Measurements from ENCODE around the gene NSUN4.

NSUN4 gene

GRCh38 chr1:46405197-46405555, 64.6 kb downstream of the NSUN4 start:
- H3K27me3 ChIP-seq (ENCODE audit: insufficient read depth, low read depth) = no peaks in the 10 kb centered on the region
- TF ChIP-seq, protein P1, sequence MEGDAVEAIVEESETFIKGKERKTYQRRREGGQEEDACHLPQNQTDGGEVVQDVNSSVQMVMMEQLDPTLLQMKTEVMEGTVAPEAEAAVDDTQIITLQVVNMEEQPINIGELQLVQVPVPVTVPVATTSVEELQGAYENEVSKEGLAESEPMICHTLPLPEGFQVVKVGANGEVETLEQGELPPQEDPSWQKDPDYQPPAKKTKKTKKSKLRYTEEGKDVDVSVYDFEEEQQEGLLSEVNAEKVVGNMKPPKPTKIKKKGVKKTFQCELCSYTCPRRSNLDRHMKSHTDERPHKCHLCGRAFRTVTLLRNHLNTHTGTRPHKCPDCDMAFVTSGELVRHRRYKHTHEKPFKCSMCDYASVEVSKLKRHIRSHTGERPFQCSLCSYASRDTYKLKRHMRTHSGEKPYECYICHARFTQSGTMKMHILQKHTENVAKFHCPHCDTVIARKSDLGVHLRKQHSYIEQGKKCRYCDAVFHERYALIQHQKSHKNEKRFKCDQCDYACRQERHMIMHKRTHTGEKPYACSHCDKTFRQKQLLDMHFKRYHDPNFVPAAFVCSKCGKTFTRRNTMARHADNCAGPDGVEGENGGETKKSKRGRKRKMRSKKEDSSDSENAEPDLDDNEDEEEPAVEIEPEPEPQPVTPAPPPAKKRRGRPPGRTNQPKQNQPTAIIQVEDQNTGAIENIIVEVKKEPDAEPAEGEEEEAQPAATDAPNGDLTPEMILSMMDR (conservative IDR thresholded peaks at IDR 0.05; ENCODE audit: low read depth, low read length) = no peak
- no peaks in the 10 kb centered on the region for H4K20me1 ChIP-seq (ENCODE audit: insufficient read depth)
- H3K79me2 ChIP-seq (ENCODE audit: insufficient read depth, low read depth) = no peaks in the 10 kb centered on the region
- no peak overlapping the region for H3K27ac ChIP-seq
- no peak overlapping the region for H2AFZ ChIP-seq (ENCODE audit: low read depth)
- no peak overlapping the region for H3K4me3 ChIP-seq (IDR thresholded peaks at IDR 0.05; ENCODE audit: insufficient read depth, low read depth, low read length)
- no peak overlapping the region for H3K4me2 ChIP-seq
- H3K4me1 ChIP-seq (ENCODE audit: low read depth, poor library complexity, severe bottlenecking) = no peaks in the 10 kb centered on the region
- H3K36me3 ChIP-seq (ENCODE audit: insufficient read depth) = no peaks in the 10 kb centered on the region
- no peak overlapping the region for H3K9ac ChIP-seq

DNA sequence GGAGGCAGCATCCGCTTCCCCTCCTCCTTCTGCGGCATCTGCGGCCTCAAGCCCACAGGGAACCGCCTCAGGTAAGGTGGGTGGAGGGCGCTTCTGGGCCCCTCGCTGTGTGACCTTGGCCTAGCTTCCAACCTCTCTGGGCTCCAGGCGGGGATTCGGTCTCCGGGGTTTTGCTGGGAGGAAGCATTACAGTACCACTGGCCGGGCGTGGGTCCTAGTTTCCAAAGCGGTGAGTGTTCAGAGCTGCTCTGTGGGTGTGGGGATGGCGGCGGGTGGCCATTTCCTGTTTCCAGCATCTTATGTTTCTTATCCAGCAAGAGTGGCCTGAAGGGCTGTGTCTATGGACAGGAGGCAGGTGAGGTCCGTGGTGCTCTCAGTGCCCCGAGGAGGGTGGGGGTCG, 65.1 kb downstream of the NSUN4 start:
- no peaks in the 10 kb centered on the region for H3K79me2 ChIP-seq (ENCODE audit: insufficient read depth, low read depth)
- H3K4me3 ChIP-seq (IDR thresholded peaks at IDR 0.05; ENCODE audit: insufficient read depth, low read depth, low read length) = no peak overlapping the region
- H4K20me1 ChIP-seq (ENCODE audit: insufficient read depth) = no peaks in the 10 kb centered on the region
- no peaks in the 10 kb centered on the region for H3K4me1 ChIP-seq (ENCODE audit: low read depth, poor library complexity, severe bottlenecking)
- no peak overlapping the region for H3K9ac ChIP-seq
- H3K27me3 ChIP-seq (ENCODE audit: insufficient read depth, low read depth) = no peaks in the 10 kb centered on the region
- H3K36me3 ChIP-seq (ENCODE audit: insufficient read depth) = no peaks in the 10 kb centered on the region
- no peak overlapping the region for H3K27ac ChIP-seq
- TF ChIP-seq, protein P1 (conservative IDR thresholded peaks at IDR 0.05; ENCODE audit: low read depth, low read length) = no peak
- H3K4me2 ChIP-seq = no peak overlapping the region
- H2AFZ ChIP-seq (ENCODE audit: low read depth) = no peak overlapping the region

GRCh38 chr1:46406881-46407608, 66.4 kb downstream of the NSUN4 start:
- Histone ChIP-seq H3K4me1 (ENCODE audit: low read depth, poor library complexity, severe bottlenecking) (no peaks in the 10 kb centered on the region), H4K20me1 (ENCODE audit: insufficient read depth) (no peaks in the 10 kb centered on the region), H3K4me2 (no peak overlapping the region), H3K27me3 (ENCODE audit: insufficient read depth, low read depth) (no peaks in the 10 kb centered on the region), H3K36me3 (ENCODE audit: insufficient read depth) (no peaks in the 10 kb centered on the region), H2AFZ (ENCODE audit: low read depth) (no peak overlapping the region), H3K27ac (no peak overlapping the region), H3K4me3 (IDR thresholded peaks at IDR 0.05; ENCODE audit: insufficient read depth, low read depth, low read length) (no peak overlapping the region), H3K79me2 (ENCODE audit: insufficient read depth, low read depth) (no peaks in the 10 kb centered on the region), H3K9ac (no peak overlapping the region)
- TF ChIP-seq, protein P1 (conservative IDR thresholded peaks at IDR 0.05; ENCODE audit: low read depth, low read length) = no peak

DNA sequence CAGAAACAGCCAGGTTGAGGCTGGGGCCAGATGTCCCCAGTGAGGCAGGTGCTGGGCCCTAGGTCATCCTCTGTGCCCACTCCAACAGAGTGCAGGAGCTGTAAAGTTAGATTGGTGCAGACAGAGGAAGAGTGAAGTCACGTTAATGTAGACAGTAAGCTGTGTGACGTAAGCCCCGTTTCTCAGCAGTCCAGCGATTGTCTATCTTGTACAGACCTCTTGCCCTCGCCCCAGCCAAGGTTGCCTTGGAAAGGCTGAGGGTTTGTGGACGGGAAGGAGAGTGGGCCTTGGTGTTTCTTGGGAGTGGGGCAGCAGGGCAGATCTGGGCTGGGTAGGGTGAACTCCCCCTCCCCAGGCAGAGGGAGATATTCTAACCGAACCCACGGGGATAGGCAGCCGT, 67.0 kb downstream of the NSUN4 start:
- Histone ChIP-seq H3K79me2 (ENCODE audit: insufficient read depth, low read depth) (no peaks in the 10 kb centered on the region), H2AFZ (ENCODE audit: low read depth) (no peak overlapping the region), H4K20me1 (ENCODE audit: insufficient read depth) (no peaks in the 10 kb centered on the region), H3K4me3 (IDR thresholded peaks at IDR 0.05; ENCODE audit: insufficient read depth, low read depth, low read length) (no peak overlapping the region), H3K4me2 (no peak overlapping the region), H3K9ac (no peak overlapping the region), H3K36me3 (ENCODE audit: insufficient read depth) (no peaks in the 10 kb centered on the region), H3K27ac (no peak overlapping the region), H3K27me3 (ENCODE audit: insufficient read depth, low read depth) (no peaks in the 10 kb centered on the region), H3K4me1 (ENCODE audit: low read depth, poor library complexity, severe bottlenecking) (no peaks in the 10 kb centered on the region)
- TF ChIP-seq, protein P1 (conservative IDR thresholded peaks at IDR 0.05; ENCODE audit: low read depth, low read length) = no peak
